ENCODE results near the gene CADPS2.

DNA sequence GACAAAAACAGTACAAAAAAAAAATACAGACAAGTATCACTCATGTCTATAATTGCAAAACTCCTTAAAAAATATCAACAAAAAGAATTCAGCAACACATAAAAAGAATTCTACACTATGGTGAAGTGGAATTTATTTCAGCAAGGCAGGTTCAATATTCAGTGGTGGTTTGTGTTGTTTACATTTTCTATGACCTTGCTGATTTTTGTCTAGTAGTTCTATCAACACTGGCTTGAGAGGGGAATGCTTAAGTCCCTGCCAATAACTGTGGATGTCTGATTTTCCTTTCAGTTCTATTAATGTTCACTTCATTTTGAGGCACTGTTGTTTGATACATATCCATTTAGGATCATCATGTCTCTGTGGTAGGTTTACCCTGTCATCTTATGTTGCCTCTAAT is 58.5 kb downstream of the CADPS2 start:
- TF ChIP-seq, protein P1, sequence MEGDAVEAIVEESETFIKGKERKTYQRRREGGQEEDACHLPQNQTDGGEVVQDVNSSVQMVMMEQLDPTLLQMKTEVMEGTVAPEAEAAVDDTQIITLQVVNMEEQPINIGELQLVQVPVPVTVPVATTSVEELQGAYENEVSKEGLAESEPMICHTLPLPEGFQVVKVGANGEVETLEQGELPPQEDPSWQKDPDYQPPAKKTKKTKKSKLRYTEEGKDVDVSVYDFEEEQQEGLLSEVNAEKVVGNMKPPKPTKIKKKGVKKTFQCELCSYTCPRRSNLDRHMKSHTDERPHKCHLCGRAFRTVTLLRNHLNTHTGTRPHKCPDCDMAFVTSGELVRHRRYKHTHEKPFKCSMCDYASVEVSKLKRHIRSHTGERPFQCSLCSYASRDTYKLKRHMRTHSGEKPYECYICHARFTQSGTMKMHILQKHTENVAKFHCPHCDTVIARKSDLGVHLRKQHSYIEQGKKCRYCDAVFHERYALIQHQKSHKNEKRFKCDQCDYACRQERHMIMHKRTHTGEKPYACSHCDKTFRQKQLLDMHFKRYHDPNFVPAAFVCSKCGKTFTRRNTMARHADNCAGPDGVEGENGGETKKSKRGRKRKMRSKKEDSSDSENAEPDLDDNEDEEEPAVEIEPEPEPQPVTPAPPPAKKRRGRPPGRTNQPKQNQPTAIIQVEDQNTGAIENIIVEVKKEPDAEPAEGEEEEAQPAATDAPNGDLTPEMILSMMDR (optimal IDR thresholded peaks at IDR 0.05 in 1 of 3, IDR thresholded peaks at IDR 0.05 in 1 of 3, conservative IDR thresholded peaks at IDR 0.05 in 1 of 3; ENCODE audit: extremely low read depth in 1 of 3, insufficient read depth in 2 of 3, low read length in 3 of 3) = no peak
- TF ChIP-seq EZH2 (IDR thresholded peaks at IDR 0.05; ENCODE audit: low read length) = no peak

Measured in keratinocyte (primary cell).